ENCODE data around the gene EIF2D. TPM values are rescaled to one million over a fixed set of nuclear protein-coding genes. Genes with fewer than 3 reads are reported as not detected.

The EIF2D gene
- total RNA-seq, 1 experiment from 2014 or later, result 110 TPM

DNA sequence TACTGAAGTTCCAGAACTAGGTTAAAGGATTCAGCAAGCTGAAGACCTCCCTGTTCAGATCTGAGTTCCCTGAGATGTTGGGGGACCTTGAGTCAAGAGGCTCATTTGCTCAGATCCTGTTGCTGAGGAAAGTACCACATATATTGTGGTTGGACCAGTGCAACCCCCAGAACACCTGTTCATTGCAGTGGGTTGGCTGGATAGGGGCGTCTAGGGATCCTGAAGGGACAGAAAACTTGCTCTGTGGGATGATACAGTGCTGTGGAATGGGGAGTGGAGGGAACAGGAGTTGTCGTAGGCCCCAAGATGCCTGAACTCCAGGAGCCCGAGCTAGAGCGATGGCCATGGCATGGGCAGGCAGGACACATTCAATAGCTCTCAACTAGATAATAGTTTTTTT lies 47.9 kb upstream of the EIF2D start:
- ChIA-PET CTCF (interaction anchor here (0.7 to 1.0 kb wide), 2 partner anchors 29 to 116 kb away, joined by 3 to 7 read pairs; no protein-coding TSS in a partner anchor), POLR2A (ENCODE audit: unreplicated experiment) (no interaction called here)
- Histone ChIP-seq H3K27ac (ENCODE audit: low read length) (no peak overlapping the region), H3K79me2 (ENCODE audit: low read length) (no peaks in the 10 kb centered on the region), H3K9ac (ENCODE audit: low read length) (no peak overlapping the region), H3K4me3 (ENCODE audit: low read length) (no peak overlapping the region), H3K36me3 (ENCODE audit: low read depth, low read length) (no peaks in the 10 kb centered on the region), H2AFZ (ENCODE audit: low read length) (no peak overlapping the region), H4K20me1 (ENCODE audit: low read length) (no peaks in the 10 kb centered on the region), H3K9me3 (ENCODE audit: low read length) (no peaks in the 10 kb centered on the region), H3F3A (ENCODE audit: low read length, unreplicated experiment) (no peaks in the 10 kb centered on the region), H3K27me3 (ENCODE audit: low read length) (peaks cover 16% of the 10 kb centered on the region; the same call in 1 of the 2 replicates), H3K4me2 (ENCODE audit: low read length) (no peak overlapping the region), H3K9me2 (replicated peaks; ENCODE audit: low read length) (no peaks in the 10 kb centered on the region), H3K4me1 (ENCODE audit: insufficient read depth, low read length) (peaks cover 4% of the 10 kb centered on the region; the same call in 1 of the 2 replicates)
- no TSS peak for BruUV-seq (replicated peaks)
- DNase-seq, result no peak
- TF ChIP-seq, protein P1, sequence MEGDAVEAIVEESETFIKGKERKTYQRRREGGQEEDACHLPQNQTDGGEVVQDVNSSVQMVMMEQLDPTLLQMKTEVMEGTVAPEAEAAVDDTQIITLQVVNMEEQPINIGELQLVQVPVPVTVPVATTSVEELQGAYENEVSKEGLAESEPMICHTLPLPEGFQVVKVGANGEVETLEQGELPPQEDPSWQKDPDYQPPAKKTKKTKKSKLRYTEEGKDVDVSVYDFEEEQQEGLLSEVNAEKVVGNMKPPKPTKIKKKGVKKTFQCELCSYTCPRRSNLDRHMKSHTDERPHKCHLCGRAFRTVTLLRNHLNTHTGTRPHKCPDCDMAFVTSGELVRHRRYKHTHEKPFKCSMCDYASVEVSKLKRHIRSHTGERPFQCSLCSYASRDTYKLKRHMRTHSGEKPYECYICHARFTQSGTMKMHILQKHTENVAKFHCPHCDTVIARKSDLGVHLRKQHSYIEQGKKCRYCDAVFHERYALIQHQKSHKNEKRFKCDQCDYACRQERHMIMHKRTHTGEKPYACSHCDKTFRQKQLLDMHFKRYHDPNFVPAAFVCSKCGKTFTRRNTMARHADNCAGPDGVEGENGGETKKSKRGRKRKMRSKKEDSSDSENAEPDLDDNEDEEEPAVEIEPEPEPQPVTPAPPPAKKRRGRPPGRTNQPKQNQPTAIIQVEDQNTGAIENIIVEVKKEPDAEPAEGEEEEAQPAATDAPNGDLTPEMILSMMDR (conservative IDR thresholded peaks at IDR 0.05; ENCODE audit: low read depth, low read length), result no peak
- TF ChIP-seq EZH2phosphoT487 (IDR thresholded peaks at IDR 0.05; ENCODE audit: borderline replicate concordance, low read length), result no peak
- no peak for TF ChIP-seq EZH2 (IDR thresholded peaks at IDR 0.05; ENCODE audit: low read length, unreplicated experiment)
- intact Hi-C loops (cut with micrococcal nuclease), result loop anchor here (5.0 kb wide), 1 partner anchor 153 kb away; the partner anchor contains the start of gene RASSF5
- ATAC-seq, result no peak

DNA sequence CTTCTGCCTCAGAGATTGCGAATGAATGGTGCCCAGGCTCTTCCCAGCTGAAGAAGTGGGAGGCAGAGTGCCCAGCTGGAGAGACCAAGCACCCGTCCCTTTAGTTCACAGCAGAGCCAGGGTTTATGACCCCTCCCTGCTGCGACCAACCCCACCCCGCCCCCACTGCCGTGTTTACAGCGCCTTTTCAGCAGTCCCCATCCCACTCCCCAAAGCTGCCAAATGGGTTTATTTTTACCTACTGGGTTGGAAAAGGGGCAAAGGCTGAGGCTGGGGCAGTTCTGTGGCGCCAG lies 46.7 kb upstream of the EIF2D start:
- Histone ChIP-seq H3K4me2 (ENCODE audit: low read length) (no peak overlapping the region), H3F3A (ENCODE audit: low read length, unreplicated experiment) (no peaks in the 10 kb centered on the region), H3K4me1 (ENCODE audit: insufficient read depth, low read length) (peaks cover 2% of the 10 kb centered on the region; the same call in 1 of the 2 replicates), H3K79me2 (ENCODE audit: low read length) (no peaks in the 10 kb centered on the region), H3K27ac (ENCODE audit: low read length) (no peak overlapping the region), H3K9me2 (replicated peaks; ENCODE audit: low read length) (no peaks in the 10 kb centered on the region), H3K9me3 (ENCODE audit: low read length) (no peaks in the 10 kb centered on the region), H2AFZ (ENCODE audit: low read length) (no peak overlapping the region), H3K27me3 (ENCODE audit: low read length) (peaks cover 16% of the 10 kb centered on the region; the same call in 1 of the 2 replicates), H4K20me1 (ENCODE audit: low read length) (no peaks in the 10 kb centered on the region), H3K9ac (ENCODE audit: low read length) (no peak overlapping the region), H3K36me3 (ENCODE audit: low read depth, low read length) (no peaks in the 10 kb centered on the region), H3K4me3 (ENCODE audit: low read length) (no peak overlapping the region)
- BruUV-seq (replicated peaks), result no TSS peak
- no peak for DNase-seq
- intact Hi-C loops (cut with micrococcal nuclease), result no loop called here
- ChIA-PET POLR2A (ENCODE audit: unreplicated experiment) (no interaction called here), CTCF (interaction anchor here (0.7 kb wide), 1 partner anchor 24 kb away, joined by 4 read pairs; the partner anchor contains the start of gene DYRK3)
- TF ChIP-seq, protein P1 (conservative IDR thresholded peaks at IDR 0.05; ENCODE audit: low read depth, low read length), result no peak
- TF ChIP-seq EZH2phosphoT487 (IDR thresholded peaks at IDR 0.05; ENCODE audit: borderline replicate concordance, low read length) (no peak), EZH2 (IDR thresholded peaks at IDR 0.05; ENCODE audit: low read length, unreplicated experiment) (no peak)
- ATAC-seq, result no peak

GRCh38 chr1:206658264-206658980 lies 46.2 kb upstream of the EIF2D start:
- ATAC-seq, result no peak

More at GRCh38 chr1:206658264-206658980, 46.2 kb upstream of the EIF2D start:
- H3K27me3 ChIP-seq (ENCODE audit: low read length), result peaks cover 11% of the 10 kb centered on the region; the same call in 1 of the 2 replicates
- H3K9ac ChIP-seq (ENCODE audit: low read length), result no peak overlapping the region
- DNase-seq, result no peak
- H3K4me2 ChIP-seq (ENCODE audit: low read length), result no peak overlapping the region
- intact Hi-C loops (cut with micrococcal nuclease), result no loop called here
- POLR2A ChIA-PET (ENCODE audit: unreplicated experiment), result no interaction called here
- no peaks in the 10 kb centered on the region for H3K9me2 ChIP-seq (replicated peaks; ENCODE audit: low read length)
- no peaks in the 10 kb centered on the region for H3K9me3 ChIP-seq (ENCODE audit: low read length)
- no peaks in the 10 kb centered on the region for H3F3A ChIP-seq (ENCODE audit: low read length, unreplicated experiment)
- CTCF ChIA-PET, result interaction anchor here (0.5 to 0.7 kb wide), 3 partner anchors 23 to 189 kb away, joined by 3 to 5 read pairs (median 4); partner anchors contain the start of gene DYRK3
- no peaks in the 10 kb centered on the region for H3K79me2 ChIP-seq (ENCODE audit: low read length)
- H4K20me1 ChIP-seq (ENCODE audit: low read length), result no peaks in the 10 kb centered on the region
- no peak overlapping the region for H3K27ac ChIP-seq (ENCODE audit: low read length)
- no peak overlapping the region for H2AFZ ChIP-seq (ENCODE audit: low read length)
- H3K36me3 ChIP-seq (ENCODE audit: low read depth, low read length), result no peaks in the 10 kb centered on the region
- no peaks in the 10 kb centered on the region for H3K4me1 ChIP-seq (ENCODE audit: insufficient read depth, low read length)
- BruUV-seq (replicated peaks), result no TSS peak
- TF ChIP-seq EZH2 (IDR thresholded peaks at IDR 0.05; ENCODE audit: low read length, unreplicated experiment), result no peak
- TF ChIP-seq, protein P1 (conservative IDR thresholded peaks at IDR 0.05; ENCODE audit: low read depth, low read length), result peak; percentile 95
- no peak overlapping the region for H3K4me3 ChIP-seq (ENCODE audit: low read length)

Data from PC-3 (cell line).